ENCODE results near the gene LRIF1.
"Not testable (repeated sequence)": the region's sequence is repeated elsewhere in the genome, so short reads cannot be mapped to it uniquely, and the experiment has no call there.

DNA sequence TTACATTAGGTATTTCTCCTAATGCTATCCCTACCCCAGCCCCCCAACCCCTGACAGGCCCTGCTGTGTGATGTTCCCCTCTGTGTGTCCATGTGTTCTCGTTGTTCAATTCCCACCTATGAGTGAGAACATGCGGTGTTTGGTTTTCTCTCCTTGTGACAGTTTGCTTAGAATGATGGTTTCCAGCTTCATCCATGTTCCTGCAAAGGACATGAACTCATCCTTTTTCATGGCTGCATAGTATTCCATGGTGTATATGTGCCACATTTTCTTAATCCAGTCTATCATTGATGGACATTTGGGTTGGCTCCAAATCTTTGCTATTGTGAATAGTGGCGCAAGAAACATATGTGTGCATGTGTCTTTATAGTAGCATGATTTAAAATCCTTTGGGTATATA lies 32.6 kb downstream of the LRIF1 start:
- TF ChIP-seq, protein P1, sequence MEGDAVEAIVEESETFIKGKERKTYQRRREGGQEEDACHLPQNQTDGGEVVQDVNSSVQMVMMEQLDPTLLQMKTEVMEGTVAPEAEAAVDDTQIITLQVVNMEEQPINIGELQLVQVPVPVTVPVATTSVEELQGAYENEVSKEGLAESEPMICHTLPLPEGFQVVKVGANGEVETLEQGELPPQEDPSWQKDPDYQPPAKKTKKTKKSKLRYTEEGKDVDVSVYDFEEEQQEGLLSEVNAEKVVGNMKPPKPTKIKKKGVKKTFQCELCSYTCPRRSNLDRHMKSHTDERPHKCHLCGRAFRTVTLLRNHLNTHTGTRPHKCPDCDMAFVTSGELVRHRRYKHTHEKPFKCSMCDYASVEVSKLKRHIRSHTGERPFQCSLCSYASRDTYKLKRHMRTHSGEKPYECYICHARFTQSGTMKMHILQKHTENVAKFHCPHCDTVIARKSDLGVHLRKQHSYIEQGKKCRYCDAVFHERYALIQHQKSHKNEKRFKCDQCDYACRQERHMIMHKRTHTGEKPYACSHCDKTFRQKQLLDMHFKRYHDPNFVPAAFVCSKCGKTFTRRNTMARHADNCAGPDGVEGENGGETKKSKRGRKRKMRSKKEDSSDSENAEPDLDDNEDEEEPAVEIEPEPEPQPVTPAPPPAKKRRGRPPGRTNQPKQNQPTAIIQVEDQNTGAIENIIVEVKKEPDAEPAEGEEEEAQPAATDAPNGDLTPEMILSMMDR (optimal IDR thresholded peaks at IDR 0.05 in 1 of 3, IDR thresholded peaks at IDR 0.05 in 1 of 3, conservative IDR thresholded peaks at IDR 0.05 in 1 of 3; ENCODE audit: extremely low read depth in 1 of 3, insufficient read depth in 2 of 3, low read length in 3 of 3), result not testable (repeated sequence)
- TF ChIP-seq EZH2 (IDR thresholded peaks at IDR 0.05; ENCODE audit: low read length), result not testable (repeated sequence)
